Esophagus muscularis mucosa (tissue), 4 donors: ENCODE results near the gene MPIG6B. TPM values are rescaled to one million over a fixed set of nuclear protein-coding genes. Genes with fewer than 3 reads are reported as not detected.

Experiments
- DNase-seq: peaks from one replicate; pipeline ENCODE4 v3.0.0-alpha.2; 2017; ENCODE audit errors: extremely low spot score
- H3K27ac ChIP-seq, 4 donors: fragments of 200-600 bp; sonication (generic); replicated peaks in 1 of 4; 1 replicate in 3 of 4; 2 replicates in 1 of 4; pipeline ENCODE4 v1.5.1; 2016 to 2019; ENCODE audit warnings: mild to moderate bottlenecking in 1 of 4
- H3K27me3 ChIP-seq, 4 donors: fragments of 200-600 bp; sonication (generic); one replicate each; pipeline versions ENCODE4 v1.5.1 to v1.6.0; 2016 to 2019
- H3K36me3 ChIP-seq, 4 donors: fragments of 200-600 bp; sonication (generic); one replicate each; pipeline ENCODE4 v1.5.1; 2016 to 2019
- H3K4me1 ChIP-seq, 4 donors: fragments of 200-600 bp; sonication (generic); one replicate each; pipeline ENCODE4 v1.5.1; 2016 to 2019
- H3K4me3 ChIP-seq, 4 donors: fragments of 200-600 bp; sonication (generic); 1 replicate in 2 of 4; 2 replicates in 2 of 4; pipeline ENCODE4 v1.5.1; 2016 to 2019; ENCODE audit warnings: mild to moderate bottlenecking in 4 of 4, moderate library complexity in 1 of 4
- H3K9me3 ChIP-seq, 4 donors: fragments of 200-600 bp; sonication (generic); 1 replicate in 3 of 4; 2 replicates in 1 of 4; pipeline ENCODE4 v1.5.1; 2016 to 2019
- EP300 ChIP-seq: sonication (generic); formaldehyde crosslinking; IDR thresholded peaks from one replicate; pipeline ENCODE4 v1.6.1; 2017; ENCODE audit warnings: antibody characterized with exemption
- POLR2A ChIP-seq: fragments of 450-650 bp; IDR thresholded peaks from one replicate; pipeline ENCODE4 v1.6.1; 2017; ENCODE audit warnings: antibody characterized with exemption, moderate library complexity, mild to moderate bottlenecking, low read depth
- POLR2AphosphoS5 ChIP-seq, 2 donors: sonication (generic); formaldehyde crosslinking; IDR thresholded peaks; one replicate each; pipeline ENCODE4 v1.6.1; 2017; ENCODE audit warnings: antibody characterized with exemption in 2 of 2
- WGBS: methylation state at CpG from one replicate; pipeline ENCODE4 v1.1.5; 2018; 5-methylcytosine and 5-hydroxymethylcytosine counted together
- intact Hi-C: fragments of 100-400 bp; cut with DNase I; formaldehyde crosslinking; loops from one replicate; pipeline ENCODE4 v1.15.1; 2023
- total RNA-seq, 4 donors: library from RNA; depleted of rRNA; stranded (reverse); fragments of >200 nt; gene quantifications; one replicate each; pipeline versions ENCODE4 v1.1.0 to v1.2.1, GENCODE V29; 2016
- TF ChIP-seq, protein P1 (sequence below), 3 experiments: fragments of 200-600 bp in 2 of 3; fragments of 450-650 bp in 1 of 3; sonication (generic) in 2 of 3; IDR thresholded peaks; one replicate each; pipeline ENCODE4 v1.5.1; 2017 to 2019; ENCODE audit warnings: antibody characterized with exemption in 3 of 3, mild to moderate bottlenecking in 2 of 3, moderate library complexity in 1 of 3

Gene MPIG6B
- total RNA-seq, 4 donors from 2014 or later: not detected

DNA sequence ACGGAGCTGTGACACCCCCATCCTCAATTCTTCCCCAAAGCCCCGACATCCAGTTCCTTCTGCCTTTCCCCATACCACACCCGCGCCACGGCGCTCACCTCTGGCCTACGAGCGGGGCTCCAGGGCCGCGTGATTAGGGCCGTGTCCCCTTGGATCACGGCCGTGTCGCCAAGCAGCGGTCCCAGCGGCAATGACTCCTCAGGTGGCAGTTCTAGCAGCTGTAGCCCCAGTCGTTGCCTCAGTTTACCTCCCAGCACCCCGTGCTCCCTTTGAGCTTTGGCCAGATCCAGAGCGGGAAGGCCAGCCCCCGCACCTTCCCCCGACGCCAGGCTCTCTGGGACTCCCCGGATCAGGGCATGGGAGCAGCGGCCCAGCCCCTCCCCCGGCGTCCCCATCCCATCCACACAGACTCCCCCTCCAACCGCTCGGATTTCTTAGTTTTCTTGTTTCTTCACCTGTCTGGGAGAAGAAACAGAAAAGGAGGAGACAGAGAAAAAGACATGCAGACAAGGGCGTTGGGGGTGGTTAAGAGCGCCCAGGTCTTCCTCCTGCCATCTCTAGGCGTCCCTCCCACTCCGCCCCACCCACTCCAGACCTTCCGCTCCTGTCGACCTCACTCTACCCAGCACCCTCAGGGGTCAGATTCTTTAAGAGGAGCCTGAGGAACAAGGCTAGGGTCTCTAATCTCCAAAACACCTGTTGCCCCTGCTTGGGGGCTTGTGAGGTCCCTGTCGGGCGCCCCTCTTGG, 5.8 kb downstream of the MPIG6B start, which contains the start of gene DDAH2:
TSS of gene DDAH2 (minus strand) at position 533 of the 748 bp plus-strand sequence. CDS start at position 395, 138 bp downstream.
- intact Hi-C loops: loop anchor here (5.0 kb wide), 1 partner anchor 38 kb away; no protein-coding TSS in a partner anchor
- H3K4me3 ChIP-seq: peak within 1 kb of the TSS; percentile 69 to 98 (median 94)
- no peak for TF ChIP-seq POLR2AphosphoS5 (IDR thresholded peaks at IDR 0.05)
- TF ChIP-seq, protein P1, sequence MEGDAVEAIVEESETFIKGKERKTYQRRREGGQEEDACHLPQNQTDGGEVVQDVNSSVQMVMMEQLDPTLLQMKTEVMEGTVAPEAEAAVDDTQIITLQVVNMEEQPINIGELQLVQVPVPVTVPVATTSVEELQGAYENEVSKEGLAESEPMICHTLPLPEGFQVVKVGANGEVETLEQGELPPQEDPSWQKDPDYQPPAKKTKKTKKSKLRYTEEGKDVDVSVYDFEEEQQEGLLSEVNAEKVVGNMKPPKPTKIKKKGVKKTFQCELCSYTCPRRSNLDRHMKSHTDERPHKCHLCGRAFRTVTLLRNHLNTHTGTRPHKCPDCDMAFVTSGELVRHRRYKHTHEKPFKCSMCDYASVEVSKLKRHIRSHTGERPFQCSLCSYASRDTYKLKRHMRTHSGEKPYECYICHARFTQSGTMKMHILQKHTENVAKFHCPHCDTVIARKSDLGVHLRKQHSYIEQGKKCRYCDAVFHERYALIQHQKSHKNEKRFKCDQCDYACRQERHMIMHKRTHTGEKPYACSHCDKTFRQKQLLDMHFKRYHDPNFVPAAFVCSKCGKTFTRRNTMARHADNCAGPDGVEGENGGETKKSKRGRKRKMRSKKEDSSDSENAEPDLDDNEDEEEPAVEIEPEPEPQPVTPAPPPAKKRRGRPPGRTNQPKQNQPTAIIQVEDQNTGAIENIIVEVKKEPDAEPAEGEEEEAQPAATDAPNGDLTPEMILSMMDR (IDR thresholded peaks at IDR 0.05): peak in 2 of 3 experiments; percentile 58
- H3K27ac ChIP-seq: peak within 1 kb of the TSS; percentile 93 to 99 (median 97)
- H3K36me3 ChIP-seq: peaks cover 46 to 73% (median 61%) of the 10 kb centered on the region in 4 donors
- 18% methylated on average over 25 of the region's 36 CpGs for WGBS
- no peak for DNase-seq
- H3K4me1 ChIP-seq: peaks cover 30 to 53% (median 49%) of the 10 kb centered on the region in 4 donors
- H3K27me3 ChIP-seq: no peaks in the 10 kb centered on the region
- H3K9me3 ChIP-seq: no peaks in the 10 kb centered on the region

DNA sequence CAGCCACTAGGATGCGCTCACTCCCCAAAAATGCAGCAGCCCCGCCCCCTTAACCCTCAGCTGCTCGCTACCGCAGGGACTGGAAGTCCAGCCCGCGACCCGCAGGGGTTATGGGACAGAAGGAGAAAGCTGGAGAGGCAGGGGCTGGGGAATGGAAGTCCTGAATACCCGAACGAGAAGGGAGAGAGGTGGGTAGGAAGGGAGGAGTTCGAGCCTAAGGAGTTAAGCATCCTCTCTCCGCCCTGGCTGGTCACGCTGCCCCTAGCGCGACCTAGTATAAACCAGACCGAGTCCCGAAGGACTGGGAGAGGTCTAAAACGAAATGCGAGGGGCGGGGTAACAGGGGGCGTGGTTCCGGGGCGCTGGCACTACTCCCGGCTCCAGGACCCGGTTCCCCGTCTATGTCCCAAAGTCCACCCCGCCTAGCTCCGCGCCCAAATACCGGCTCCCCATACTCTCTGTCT, 6.4 kb downstream of the MPIG6B start:
- TF ChIP-seq EP300 (no peak), POLR2AphosphoS5 (IDR thresholded peaks at IDR 0.05) (peak; percentile 82 to 88)
- TF ChIP-seq, protein P1 (IDR thresholded peaks at IDR 0.05): peak in 2 of 3 experiments; percentile 9 to 83
- intact Hi-C loops: loop anchor here (5.0 kb wide), 1 partner anchor 38 kb away; no protein-coding TSS in a partner anchor
- no peaks in the 10 kb centered on the region for H3K9me3 ChIP-seq
- H3K4me3 ChIP-seq: peak overlapping the region; percentile 69 to 98 (median 94)
- WGBS: 0% methylated on average over 14 of the region's 29 CpGs
- H3K4me1 ChIP-seq: peaks cover 36 to 59% (median 55%) of the 10 kb centered on the region in 4 donors
- H3K36me3 ChIP-seq: peaks cover 47 to 74% (median 64%) of the 10 kb centered on the region in 4 donors
- no peaks in the 10 kb centered on the region for H3K27me3 ChIP-seq
- DNase-seq: peak; percentile 97
- H3K27ac ChIP-seq: peak overlapping the region; percentile 93 to 99 (median 97)

DNA sequence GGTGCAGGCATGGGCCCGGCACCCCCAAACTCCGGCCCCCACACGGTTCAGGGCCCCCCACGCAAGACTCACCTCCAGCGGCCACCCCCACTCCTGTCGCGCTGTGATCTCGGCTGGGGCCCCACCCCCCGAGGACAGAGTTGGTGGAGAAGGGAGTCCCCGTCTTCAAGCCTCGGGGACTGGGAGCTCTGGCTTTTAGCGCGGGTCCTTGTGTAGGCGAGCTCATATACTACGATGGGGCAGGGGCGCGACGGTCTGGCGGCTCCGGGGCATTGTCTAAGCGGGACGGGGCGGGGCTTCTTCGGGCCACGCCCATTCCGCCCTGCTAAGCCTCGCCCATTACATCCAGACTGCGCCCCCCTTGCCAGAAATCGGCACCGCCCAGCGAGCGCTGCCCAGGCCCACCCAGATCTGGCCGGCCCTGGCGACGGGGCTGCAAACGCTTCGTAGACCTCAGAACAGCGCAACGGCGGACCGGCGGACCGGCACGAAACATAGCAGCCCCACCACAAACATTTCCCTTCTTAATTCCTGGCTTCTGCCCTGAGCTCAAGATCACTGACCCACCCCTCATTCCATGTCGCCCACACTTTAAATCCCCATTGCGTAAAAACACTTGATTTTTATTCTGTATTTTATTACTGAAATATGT, 6.9 kb downstream of the MPIG6B start:
- no peak for TF ChIP-seq EP300
- peak; percentile 63 to 92 for TF ChIP-seq POLR2AphosphoS5 (IDR thresholded peaks at IDR 0.05)
- TF ChIP-seq, protein P1 (IDR thresholded peaks at IDR 0.05): peak in 1 of 3 experiments; percentile 6
- peak; percentile 25 for TF ChIP-seq POLR2A
- intact Hi-C loops: loop anchor here (5.0 kb wide), 1 partner anchor 37 kb away; no protein-coding TSS in a partner anchor
- DNase-seq: peak; percentile 97
- no peaks in the 10 kb centered on the region for H3K9me3 ChIP-seq
- H3K27me3 ChIP-seq: no peaks in the 10 kb centered on the region
- H3K4me3 ChIP-seq: peak overlapping the region; percentile 69 to 98 (median 94)
- peaks cover 47 to 70% (median 64%) of the 10 kb centered on the region in 4 donors for H3K36me3 ChIP-seq
- H3K27ac ChIP-seq: peak overlapping the region; percentile 93 to 99 (median 97)
- 3% methylated on average over 19 of the region's 46 CpGs for WGBS
- H3K4me1 ChIP-seq: peaks cover 38 to 65% (median 60%) of the 10 kb centered on the region in 4 donors

DNA sequence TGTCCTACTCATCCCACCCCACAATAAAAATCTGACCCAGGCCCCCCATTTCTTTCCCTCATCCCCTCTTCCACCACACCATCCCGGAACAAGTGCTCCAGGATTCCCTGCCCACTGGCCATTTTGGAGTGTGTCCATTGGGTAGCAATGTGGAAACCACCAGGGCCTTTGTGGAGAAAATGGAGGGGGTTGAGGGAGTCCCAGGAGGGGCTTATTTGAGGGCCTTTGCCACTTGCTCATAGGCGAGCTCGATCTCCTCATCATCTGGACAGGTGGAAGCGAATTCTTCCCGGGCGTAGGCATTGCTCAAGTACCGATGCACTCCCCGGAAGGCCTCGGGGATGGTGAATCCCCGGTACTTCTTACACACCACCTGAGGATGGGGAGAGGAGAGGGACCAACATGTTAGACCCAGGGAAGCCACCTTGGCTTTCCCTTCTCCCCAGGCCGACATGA, 7.5 kb downstream of the MPIG6B start:
- WGBS: 86% methylated on average over 11 of the region's 11 CpGs
- H3K4me3 ChIP-seq: peak overlapping the region; percentile 69 to 98 (median 94)
- no peaks in the 10 kb centered on the region for H3K27me3 ChIP-seq
- DNase-seq: no peak
- intact Hi-C loops: no loop called here
- H3K9me3 ChIP-seq: no peaks in the 10 kb centered on the region
- peak overlapping the region; percentile 93 to 99 (median 97) for H3K27ac ChIP-seq
- TF ChIP-seq EP300 (no peak), POLR2A (no peak), POLR2AphosphoS5 (IDR thresholded peaks at IDR 0.05) (no peak)
- TF ChIP-seq, protein P1 (IDR thresholded peaks at IDR 0.05): no peak
- peaks cover 38 to 69% (median 61%) of the 10 kb centered on the region in 4 donors for H3K4me1 ChIP-seq
- peaks cover 47 to 67% (median 60%) of the 10 kb centered on the region in 4 donors for H3K36me3 ChIP-seq
